GM21529 (cell line): ENCODE data around the gene CDH12.
"Not testable (repeated sequence)": the region's sequence is repeated elsewhere in the genome, so short reads cannot be mapped to it uniquely, and the experiment has no call there.

ENCODE experiments used
- ATAC-seq: cut with Tn5 transposase; IDR thresholded peaks from one replicate; pipeline ENCODE4 v1.9.1; 2021; ENCODE audit not compliant: unreplicated experiment

CDH12 gene

DNA sequence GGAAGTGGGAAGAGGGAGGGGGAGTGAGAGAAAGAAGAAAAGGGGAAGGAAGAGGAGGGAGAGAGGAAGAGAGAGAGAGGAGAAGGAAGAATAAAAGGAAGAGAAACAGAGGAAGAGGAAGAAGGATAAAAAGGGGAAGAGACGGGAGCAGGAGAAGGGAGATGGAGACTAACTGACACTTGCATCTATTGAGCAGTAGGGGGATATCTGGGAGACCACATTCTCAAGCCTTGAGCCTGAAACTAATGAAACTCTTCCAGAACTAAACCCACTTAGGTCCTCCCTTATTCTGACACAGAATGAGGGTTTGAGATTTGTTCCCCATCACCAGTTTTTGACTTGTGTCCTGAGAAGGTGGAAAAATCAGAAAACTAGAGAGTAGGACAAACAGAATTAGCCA, 533.3 kb downstream of the CDH12 start:
- no peak for ATAC-seq

DNA sequence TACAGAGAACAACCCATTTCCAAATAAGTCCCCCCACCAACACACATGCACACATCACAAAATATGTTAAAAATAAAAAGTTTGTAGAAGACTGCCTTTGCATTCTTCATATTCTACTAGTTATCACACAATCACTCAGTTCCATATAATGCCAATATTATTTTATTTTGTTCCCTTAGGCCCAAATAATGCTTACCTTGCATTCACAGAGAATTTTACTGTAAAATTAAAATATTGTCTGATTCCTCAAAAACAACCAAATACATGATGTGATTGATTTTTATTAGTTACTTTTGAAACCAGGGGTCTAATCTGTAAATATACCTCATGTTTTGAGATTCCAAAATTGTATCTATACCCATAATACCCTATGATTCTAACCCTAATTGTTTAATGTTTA, 536.9 kb downstream of the CDH12 start:
- no peak for ATAC-seq

DNA sequence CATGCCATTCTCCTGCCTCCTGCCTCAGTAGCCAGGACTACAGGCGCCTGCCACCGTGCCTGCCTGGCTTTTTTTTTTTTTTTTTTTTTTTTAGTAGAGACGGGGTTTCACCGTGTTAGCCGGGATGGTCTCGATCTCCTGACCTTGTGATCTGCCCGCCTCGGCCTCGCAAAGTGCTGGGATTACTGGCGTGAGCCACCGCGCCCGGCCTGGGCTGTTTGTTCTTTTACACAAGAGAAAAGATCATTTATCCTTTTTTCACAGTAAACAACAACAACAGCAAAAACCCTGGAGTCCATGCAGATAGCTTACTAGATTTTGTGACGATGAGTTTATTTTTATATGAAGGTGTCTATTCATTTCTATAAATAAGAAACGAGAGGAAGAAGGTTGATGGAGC, 538.1 kb downstream of the CDH12 start:
- ATAC-seq: not testable (repeated sequence)

DNA sequence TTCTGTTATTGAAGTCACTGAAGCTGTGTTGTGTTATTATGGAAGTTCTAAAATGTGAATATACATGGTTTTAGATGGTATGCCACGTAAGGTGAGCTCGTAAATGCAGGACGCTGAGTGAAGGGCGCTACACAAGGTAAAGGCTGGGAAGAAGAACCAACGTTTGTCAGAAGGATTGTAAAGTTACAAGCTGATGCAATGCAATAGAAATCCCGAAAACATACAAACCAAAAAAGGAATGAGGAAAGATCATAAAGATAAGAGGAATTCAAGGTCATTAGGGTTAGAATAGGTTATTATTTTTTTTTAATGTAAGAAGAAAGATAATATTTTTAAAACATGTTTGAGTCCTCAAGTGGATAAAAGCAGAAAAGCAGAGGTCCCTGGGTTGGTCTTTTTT, 538.6 kb downstream of the CDH12 start:
- no peak for ATAC-seq

DNA sequence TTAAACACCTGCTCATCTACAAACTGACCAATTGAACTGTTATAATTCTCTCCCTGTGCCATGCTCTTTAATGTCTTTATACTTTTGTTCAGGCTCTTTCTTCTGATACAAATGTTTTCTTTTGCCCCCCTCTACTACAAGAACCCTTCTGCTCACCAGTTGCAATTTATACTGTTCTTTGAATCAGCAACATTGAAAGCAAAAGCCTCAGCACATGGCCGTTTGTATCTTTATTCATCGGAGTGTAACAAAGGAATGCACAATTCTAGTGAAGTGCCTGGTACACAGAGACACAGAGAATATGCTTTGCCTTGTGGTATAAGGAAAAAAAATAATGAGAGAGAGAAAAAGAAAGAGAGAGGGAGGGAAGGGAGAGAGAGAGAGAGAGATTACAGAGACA, 547.1 kb downstream of the CDH12 start:
- no peak for ATAC-seq

DNA sequence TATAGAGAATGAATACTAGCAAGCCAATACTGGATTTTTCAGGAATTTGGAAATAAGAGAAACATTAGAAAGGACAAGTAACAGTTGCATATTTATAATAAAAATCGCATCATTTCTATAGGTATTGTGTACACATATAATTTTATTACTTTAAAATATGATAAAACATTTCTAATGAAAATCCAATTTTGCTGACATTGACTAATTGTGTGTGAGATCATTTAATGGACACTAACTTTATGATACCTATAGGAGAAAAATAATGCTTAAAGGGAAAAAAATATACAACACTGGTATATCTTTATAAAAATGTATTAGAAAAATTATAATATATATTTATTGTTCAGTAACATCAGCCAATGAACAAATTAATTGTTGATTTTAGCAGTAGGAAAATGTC, 557.3 kb downstream of the CDH12 start:
- no peak for ATAC-seq

DNA sequence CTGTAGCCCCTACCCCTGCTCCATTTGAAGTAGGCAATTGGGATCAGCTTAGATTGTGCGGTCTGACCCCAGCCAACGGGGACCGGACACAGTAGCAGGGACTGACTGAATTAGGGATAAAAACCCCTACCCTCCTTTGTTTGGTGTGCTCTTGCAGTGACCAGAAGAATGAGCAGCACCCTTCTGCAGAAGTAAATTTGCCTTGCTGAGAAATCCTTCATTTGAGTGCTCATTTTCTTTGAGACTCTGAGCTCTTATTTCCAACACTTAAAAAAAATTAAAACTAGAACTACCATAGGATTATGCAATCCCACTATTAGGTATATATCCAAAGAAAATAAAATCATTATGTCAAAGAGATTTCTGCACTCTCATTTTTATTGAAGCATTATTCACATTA, 560.0 kb downstream of the CDH12 start:
- ATAC-seq: no peak

DNA sequence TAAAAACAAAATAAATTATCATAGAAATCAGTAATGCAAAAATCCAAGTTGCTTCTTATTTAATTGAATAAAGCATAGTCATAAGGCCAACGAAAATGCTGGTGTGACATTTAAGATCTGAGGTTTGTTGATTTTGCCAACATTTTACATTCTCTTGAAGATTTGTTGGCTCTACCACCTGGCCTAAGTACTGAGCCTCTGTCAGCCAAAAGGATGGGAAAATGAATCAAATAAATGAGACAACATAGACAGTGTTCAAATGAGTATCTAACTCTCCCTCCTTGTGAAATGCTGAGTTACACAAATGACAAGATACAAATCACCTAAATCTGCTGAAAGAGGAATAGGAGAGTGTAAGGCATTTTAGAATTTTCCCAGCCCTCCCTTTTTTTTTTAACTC, 575.0 kb downstream of the CDH12 start:
- no peak for ATAC-seq

DNA sequence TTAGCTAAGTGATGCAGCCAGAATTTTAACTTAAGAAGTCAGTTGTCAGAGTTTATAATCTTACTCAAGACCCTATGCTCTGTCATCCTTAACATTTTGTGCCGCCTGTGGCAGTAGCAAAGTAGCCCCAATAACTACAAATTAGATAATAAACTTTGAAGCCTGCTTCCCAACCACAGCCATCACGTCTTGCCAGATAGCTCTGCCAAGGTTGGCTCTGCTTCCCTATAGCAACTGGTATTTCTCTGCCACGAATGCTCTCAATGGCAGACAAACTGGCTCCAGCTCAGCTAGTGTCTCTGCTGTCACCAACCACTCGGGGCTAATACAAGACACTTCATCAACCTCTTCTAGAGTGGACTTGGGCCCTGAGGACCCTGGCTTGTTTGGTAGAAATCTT, 576.1 kb downstream of the CDH12 start:
- ATAC-seq: no peak

DNA sequence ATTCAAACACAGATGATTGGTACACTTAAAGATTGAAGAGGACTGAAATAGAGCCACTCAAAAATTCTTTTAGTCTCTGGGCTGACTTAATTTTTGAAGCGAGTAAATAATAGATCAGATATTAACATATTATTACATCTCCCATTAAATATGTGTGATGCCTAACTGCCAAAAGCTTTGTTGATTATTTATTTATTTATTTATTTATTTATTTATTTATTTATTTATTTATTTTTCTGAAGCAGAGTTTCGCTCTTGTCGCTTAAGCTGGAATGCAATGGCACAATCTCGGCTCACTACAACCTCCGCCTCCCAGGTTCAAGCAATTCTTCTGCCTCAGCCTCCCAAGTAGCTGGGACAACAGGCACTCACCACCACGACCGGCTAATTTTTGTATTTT, 587.3 kb downstream of the CDH12 start:
- ATAC-seq: not testable (repeated sequence)

DNA sequence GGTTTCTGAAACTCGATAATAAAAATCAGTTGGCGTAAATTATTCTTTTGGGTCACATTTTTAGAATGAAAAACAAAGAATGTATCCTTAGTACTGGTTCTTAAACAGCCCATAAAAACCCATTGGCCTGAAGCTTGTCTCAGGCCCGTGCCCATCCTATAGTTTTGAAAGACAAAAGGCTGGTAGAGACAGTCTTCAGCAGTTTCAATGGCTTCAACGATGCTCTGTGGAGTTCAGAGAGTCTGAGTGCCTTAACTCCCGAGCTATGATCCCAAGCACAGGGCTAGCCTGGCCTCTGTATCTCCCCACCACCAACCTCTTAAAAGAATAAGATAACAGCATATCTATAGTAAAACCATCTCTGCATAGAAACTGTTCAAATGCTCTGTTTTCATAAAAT, 595.0 kb downstream of the CDH12 start:
- no peak for ATAC-seq

DNA sequence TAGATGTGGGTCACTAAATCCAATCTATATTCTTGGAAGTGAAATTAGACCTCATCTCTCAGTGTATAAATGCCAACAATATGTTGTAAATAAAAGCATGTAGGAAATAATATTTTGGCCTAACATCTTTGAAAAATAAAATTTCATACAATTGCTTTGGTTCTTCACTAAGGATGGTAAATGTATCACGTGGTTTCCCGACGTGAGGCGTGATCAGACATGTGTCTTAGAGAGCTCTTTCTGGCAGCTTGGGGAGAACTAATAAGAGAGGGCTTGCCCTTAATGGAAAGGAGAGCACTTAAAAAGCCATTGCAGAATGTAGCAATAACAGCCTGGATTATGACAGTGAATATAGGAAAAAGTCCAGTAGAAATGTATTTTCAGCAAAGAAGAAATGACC, 602.6 kb downstream of the CDH12 start:
- ATAC-seq: no peak

DNA sequence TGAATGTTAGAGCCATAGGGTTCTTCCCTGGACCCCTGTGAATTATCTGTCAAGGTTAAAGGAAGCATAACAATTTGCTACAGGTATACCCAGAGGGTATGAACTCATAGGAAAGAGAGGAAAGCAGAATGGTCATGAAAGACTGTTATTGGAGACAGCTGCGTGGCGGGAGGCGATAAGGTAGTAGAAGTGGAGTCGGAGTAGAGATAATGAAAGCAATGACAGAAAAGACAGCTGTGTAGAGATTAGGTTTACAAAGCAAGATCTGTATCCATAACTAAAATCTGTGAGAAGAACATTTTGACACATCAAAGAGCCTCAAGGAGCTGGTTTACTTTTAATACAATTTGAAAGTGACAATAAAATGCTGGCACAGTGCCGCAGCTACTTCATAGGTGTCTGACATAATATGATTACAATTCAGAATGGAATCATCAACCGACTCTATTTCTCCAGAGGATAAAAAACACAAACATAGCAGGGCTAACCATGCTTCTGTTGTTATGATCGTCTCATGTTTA, 603.9 kb downstream of the CDH12 start:
- no peak for ATAC-seq

DNA sequence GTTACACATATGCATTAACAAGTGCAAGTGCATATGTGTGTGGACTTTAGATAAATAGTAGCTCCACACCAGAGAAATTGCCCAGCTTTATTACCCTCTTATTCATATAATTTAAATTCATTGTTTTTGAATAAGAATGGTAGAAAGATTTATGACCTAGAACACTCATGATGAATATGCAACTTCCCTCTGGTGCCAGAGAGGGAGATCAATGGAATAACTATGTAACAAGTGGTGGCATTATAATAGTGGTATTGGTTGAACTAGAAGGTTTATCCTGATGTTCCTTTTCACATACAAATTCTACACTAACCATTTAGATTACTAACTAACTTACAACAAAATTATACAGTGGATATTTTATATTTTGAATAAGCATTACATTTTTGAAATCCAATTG, 607.4 kb downstream of the CDH12 start:
- no peak for ATAC-seq

DNA sequence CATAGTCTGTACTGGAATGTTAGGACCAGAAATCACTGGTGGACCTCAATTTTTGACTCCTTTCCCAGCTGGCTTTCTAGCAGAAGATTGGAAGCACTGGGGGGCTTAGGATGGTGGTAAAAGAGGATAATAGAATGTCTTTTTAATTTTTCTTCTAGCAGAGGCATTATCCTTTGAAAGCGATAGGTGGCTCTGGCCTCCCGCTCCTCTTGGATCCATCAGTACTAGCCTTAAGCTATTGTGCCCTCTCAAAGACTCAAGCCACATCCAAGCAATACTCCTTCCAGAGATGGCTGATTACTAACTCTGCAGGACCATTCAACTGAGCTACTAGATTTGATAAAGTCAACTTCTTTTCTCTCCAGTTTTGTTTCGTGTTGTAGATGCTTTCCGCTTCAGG, 610.6 kb downstream of the CDH12 start:
- ATAC-seq: no peak

DNA sequence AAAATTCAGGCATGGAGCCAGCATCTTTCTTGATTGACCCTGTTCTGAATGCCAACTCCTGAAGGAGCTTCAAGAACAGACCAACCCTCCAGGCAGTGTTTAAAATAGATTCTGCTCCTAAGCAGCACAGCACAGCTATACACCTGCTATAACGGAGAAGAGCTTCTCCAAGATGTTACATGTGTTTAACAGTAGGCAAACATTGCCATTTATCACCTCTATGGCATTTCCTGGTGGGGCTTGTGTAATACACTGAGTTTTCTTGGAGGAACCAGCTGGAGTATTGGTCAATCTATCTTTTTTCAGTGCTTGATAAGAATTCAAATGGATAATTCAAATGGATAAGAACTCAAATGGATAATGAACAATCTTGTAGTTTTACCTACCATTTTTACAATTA, 615.1 kb downstream of the CDH12 start:
- no peak for ATAC-seq

DNA sequence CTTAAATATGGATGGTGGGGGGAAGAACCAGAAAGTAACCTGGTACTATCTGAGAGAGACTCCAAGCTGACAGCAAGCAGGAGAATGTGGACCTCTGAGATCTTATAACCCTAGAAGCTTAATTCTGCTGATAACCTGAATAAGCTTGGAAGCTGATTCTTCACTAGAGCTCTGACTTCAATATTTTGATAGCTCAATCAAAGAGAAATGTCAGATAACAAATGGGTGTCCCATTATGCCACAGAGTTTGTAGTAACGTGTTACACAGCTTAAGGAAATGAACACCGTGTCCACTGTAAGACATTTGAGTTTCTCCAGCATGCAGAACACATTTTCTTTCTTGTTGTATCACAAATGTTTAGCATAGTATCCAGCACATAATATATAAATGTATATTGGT, 626.7 kb downstream of the CDH12 start:
- no peak for ATAC-seq

DNA sequence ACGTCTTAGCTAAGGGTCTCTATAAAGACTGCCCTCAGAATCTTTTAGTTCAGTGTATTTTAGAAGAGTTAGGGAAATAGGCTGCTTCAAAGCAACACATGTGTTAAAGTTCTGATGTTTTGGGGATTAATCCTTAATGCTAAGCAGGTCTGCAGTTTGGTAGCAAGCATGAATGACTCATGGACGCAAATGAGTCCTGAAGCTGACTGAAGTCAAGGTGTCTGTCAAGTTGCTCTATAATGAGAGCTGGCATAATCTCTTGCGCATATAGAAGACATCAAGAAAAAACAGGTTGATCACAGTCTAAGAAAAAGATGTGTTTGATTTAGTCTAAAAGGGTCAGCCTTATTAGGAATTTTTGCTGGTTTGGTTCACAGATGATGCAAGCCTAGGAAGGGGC, 630.1 kb downstream of the CDH12 start:
- ATAC-seq: no peak

DNA sequence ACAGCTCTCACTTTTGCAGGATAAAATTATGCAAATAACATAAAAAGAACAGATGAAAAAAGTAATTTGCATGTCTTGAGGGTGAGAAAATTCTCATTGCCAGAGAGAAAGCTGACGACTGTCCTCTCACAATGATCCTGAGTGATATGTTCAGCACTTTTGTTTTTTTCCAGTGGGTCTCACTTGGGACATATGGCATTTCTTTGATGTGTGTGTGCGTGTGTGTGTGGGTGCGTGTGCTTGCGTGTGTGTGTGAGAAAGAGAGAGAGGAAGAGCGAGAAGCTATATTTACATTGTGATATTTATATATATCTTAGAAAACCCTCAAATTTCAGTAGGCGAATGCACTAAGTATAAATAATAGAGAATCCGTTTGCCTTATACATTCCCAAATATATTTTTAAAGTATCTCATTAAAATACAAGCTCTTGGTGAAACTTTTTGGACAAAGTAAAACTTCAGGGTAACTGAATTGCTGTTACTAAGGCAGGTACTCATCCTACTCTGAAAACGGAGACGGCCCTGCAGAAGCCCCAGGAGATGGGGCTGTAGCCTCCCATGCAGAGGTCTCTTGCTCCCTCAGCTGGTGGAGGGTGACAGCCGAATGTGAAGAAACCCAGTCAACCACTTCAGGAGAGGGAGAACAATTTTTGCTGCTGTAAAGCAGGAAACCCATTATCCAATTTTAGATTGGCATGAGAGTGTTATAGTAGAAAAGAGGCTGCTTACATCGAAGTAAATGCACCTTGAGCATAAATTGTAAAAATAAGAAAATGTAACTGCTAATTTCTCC, 639.2 kb downstream of the CDH12 start:
- ATAC-seq: not testable (repeated sequence)

DNA sequence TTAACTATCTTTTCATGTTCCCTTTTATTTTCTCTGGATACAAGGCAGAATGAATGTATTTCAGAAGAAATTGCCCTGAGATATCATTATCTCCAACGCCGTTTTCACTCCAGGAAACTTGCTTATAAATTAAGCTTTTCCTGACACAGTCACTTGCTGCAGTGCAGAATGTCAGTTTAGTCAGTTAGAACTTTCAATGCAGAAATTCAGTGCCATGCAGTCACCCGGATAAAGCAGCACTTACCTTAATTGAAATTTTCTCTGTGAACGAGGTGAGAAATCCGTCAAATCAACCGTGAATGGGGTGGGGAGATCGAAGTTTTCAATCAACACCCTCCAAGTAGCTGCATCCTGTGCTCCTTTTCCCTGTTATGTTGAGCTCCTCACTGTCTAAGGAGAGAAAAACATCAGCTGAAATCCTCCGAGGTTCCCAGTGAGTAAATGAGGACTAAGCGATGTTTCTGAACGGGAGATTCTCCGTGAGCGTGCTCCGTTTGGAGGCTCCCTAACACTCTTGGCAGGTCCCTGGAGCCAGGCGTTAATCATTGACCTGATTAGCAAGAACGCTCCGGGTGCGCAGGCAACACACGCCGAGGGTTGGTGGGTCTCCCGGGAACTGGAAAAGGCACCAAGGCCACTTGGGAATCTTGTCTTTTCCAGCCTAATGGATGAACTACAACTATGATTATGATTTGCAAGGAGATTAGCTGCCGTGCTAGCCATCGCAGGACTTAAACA, 640.7 kb downstream of the CDH12 start:
- ATAC-seq: not testable (repeated sequence)

DNA sequence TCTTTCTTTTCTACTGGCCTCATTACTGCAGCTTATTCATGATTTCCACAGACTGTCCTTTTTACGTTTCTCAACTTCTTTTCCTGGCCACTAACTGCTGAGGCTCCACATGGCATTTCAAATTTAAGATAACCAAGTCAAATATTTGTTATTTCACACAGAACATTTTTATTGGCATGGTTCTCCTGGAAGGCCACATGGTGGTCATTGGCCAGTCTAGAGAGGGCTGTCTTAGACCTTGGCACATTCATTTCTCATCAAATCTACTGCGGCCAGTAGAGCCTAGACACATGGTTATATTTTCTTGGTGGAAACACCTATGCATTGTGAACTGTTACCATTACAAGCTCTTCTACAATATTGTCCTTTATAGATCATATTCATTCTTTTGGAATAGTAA, 644.7 kb downstream of the CDH12 start:
- ATAC-seq: not testable (repeated sequence)

DNA sequence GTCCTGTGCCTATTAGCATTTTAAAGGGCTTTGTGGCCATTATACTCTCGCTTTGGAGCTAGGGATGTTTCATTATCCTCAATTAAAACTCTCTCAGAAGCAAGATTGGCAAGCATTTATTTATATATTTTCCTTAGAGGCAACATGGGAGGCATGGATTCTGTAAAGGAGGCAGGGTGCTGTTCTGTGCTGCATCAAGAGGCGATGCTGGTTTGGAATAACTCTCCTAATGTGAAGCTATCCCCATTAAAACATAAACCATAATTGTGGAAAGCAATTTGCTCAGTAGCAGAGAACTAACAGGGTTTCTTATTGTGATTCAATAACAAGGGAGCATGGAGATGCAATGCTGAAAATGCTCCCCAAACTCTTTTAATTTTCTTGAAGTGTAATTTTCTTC, 664.5 kb downstream of the CDH12 start:
- ATAC-seq: not testable (repeated sequence)
